HepG2 (cell line): Measurements from ENCODE around the gene SLC10A1. TPM values are rescaled to one million over a fixed set of nuclear protein-coding genes. Genes with fewer than 3 reads are reported as not detected.

Experiments
- AFF4 ChIP-seq: sonication (generic); formaldehyde crosslinking; IDR thresholded peaks from 2 replicates; pipeline ENCODE4 v1.4.0; 2020; ENCODE audit warnings: missing genetic modification reagents
- CSRNP1 ChIP-seq: sonication (generic); formaldehyde crosslinking; IDR thresholded peaks from 2 replicates; pipeline ENCODE4 v1.8.1; 2023; ENCODE audit warnings: mild to moderate bottlenecking, missing genetic modification reagents
- EEA1 ChIP-seq: sonication (generic); formaldehyde crosslinking; IDR thresholded peaks from 2 replicates; pipeline ENCODE4 v1.5.1; 2020; ENCODE audit warnings: mild to moderate bottlenecking, missing genetic modification reagents, borderline replicate concordance
- HCFC1 ChIP-seq: fragments of 150-350 bp; IDR thresholded peaks from 2 replicates; pipeline ENCODE4 v1.6.1; 2014; ENCODE audit warnings: low read depth, low read length
- REXO4 ChIP-seq: sonication (generic); formaldehyde crosslinking; IDR thresholded peaks from 2 replicates; pipeline ENCODE4 v1.8.0; 2022; ENCODE audit warnings: missing genetic modification reagents, mild to moderate bottlenecking, borderline replicate concordance
- SNAPC2 ChIP-seq: sonication (generic); formaldehyde crosslinking; IDR thresholded peaks from 2 replicates; pipeline ENCODE4 v1.8.1; 2022; ENCODE audit warnings: mild to moderate bottlenecking, missing genetic modification reagents
- ZFY ChIP-seq: sonication (generic); formaldehyde crosslinking; IDR thresholded peaks from 2 replicates; pipeline ENCODE4 v1.4.0; 2020; ENCODE audit warnings: missing genetic modification reagents
- ZKSCAN1 ChIP-seq: fragments of 150-350 bp; IDR thresholded peaks from 2 replicates; pipeline ENCODE4 v1.6.1; 2014; ENCODE audit warnings: low read length
- ZNF556 ChIP-seq: sonication (generic); formaldehyde crosslinking; IDR thresholded peaks from 2 replicates; pipeline ENCODE4 v1.4.0; 2020; ENCODE audit warnings: mild to moderate bottlenecking, missing genetic modification reagents, borderline replicate concordance
- ZNF713 ChIP-seq: sonication (generic); formaldehyde crosslinking; IDR thresholded peaks from 2 replicates; pipeline ENCODE4 v1.4.0; 2020; ENCODE audit warnings: mild to moderate bottlenecking, missing genetic modification reagents
- ZNF720 ChIP-seq: sonication (generic); formaldehyde crosslinking; IDR thresholded peaks from 2 replicates; pipeline ENCODE4 v1.4.0; 2020; ENCODE audit warnings: missing genetic modification reagents
- ZNF749 ChIP-seq: sonication (generic); formaldehyde crosslinking; IDR thresholded peaks from 2 replicates; pipeline ENCODE4 v1.8.0; 2022; ENCODE audit warnings: mild to moderate bottlenecking, missing genetic modification reagents, moderate library complexity, borderline replicate concordance
- ZNF839 ChIP-seq: sonication (generic); formaldehyde crosslinking; IDR thresholded peaks from 2 replicates; pipeline ENCODE4 v1.4.0; 2020; ENCODE audit warnings: missing genetic modification reagents, mild to moderate bottlenecking, borderline replicate concordance
- polyA plus RNA-seq, 8 experiments: library from polyadenylated mRNA; depleted of rRNA in 3 of 8; stranded (reverse) in 7 of 8; unstranded in 1 of 8; fragments of >200 nt; fragmentation: Illumina TruSeq in 4 of 8; extraction: Trizol in 4 of 8; gene quantifications; 2 replicates each; pipeline versions ENCODE4 v1.2.1 to v1.2.3, GENCODE V29; 2011 to 2016; ENCODE audit warnings: low read depth in 4 of 8, missing spikeins in 1 of 8, mixed read lengths in 1 of 8; ENCODE audit not compliant: insufficient read depth in 1 of 8
- total RNA-seq, 5 experiments: library from RNA; depleted of rRNA; stranded (reverse); fragments of >200 nt; fragmentation: Illumina TruSeq; extraction: Trizol; gene quantifications; 2 replicates each; pipeline ENCODE4 v1.2.3, GENCODE V29; 2016; ENCODE audit warnings: low read depth in 1 of 5
- TF ChIP-seq, protein P1 (sequence below): sonication (generic); formaldehyde crosslinking; IDR thresholded peaks from 2 replicates; pipeline ENCODE4 v1.4.0; 2020; ENCODE audit warnings: mild to moderate bottlenecking, missing genetic modification reagents
- TF ChIP-seq, protein P2 (sequence below): sonication (generic); formaldehyde crosslinking; IDR thresholded peaks from one replicate; pipeline ENCODE4 v1.5.1; 2020; ENCODE audit warnings: mild to moderate bottlenecking, missing genetic modification reagents; ENCODE audit errors: not compliant biosample characterization

Gene SLC10A1
- total and polyA plus RNA-seq, 2 of the 13 experiments (the other 11 are each of a cell fraction or from before 2014, with no cell fraction given): 0.17 TPM; not detected in 1

- TF ChIP-seq, protein P1, sequence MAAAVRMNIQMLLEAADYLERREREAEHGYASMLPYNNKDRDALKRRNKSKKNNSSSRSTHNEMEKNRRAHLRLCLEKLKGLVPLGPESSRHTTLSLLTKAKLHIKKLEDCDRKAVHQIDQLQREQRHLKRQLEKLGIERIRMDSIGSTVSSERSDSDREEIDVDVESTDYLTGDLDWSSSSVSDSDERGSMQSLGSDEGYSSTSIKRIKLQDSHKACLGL (CRISPR knock-in tag): 0 out of 2 replicates have a peak, but pooled peaks have one; percentile 26
- TF ChIP-seq REXO4 (no peak), EEA1 (CRISPR knock-in tag) (0 out of 2 replicates have a peak, but pooled peaks have one; percentile 41), HCFC1 (no peak), ZNF720 (no peak), CSRNP1 (no peak), ZNF556 (CRISPR knock-in tag) (no peak), ZKSCAN1 (no peak), ZFY (CRISPR knock-in tag) (peak; percentile 23; the same call in 1 of the 2 replicates), ZNF839 (CRISPR knock-in tag) (no peak), AFF4 (CRISPR knock-in tag) (peak; percentile 81; the same call in 1 of the 2 replicates), ZNF749 (CRISPR knock-in tag) (no peak), ZNF713 (CRISPR knock-in tag) (0 out of 2 replicates have a peak, but pooled peaks have one; percentile 49), SNAPC2 (CRISPR knock-in tag) (0 out of 2 replicates have a peak, but pooled peaks have one; percentile 9)
- TF ChIP-seq, protein P2, sequence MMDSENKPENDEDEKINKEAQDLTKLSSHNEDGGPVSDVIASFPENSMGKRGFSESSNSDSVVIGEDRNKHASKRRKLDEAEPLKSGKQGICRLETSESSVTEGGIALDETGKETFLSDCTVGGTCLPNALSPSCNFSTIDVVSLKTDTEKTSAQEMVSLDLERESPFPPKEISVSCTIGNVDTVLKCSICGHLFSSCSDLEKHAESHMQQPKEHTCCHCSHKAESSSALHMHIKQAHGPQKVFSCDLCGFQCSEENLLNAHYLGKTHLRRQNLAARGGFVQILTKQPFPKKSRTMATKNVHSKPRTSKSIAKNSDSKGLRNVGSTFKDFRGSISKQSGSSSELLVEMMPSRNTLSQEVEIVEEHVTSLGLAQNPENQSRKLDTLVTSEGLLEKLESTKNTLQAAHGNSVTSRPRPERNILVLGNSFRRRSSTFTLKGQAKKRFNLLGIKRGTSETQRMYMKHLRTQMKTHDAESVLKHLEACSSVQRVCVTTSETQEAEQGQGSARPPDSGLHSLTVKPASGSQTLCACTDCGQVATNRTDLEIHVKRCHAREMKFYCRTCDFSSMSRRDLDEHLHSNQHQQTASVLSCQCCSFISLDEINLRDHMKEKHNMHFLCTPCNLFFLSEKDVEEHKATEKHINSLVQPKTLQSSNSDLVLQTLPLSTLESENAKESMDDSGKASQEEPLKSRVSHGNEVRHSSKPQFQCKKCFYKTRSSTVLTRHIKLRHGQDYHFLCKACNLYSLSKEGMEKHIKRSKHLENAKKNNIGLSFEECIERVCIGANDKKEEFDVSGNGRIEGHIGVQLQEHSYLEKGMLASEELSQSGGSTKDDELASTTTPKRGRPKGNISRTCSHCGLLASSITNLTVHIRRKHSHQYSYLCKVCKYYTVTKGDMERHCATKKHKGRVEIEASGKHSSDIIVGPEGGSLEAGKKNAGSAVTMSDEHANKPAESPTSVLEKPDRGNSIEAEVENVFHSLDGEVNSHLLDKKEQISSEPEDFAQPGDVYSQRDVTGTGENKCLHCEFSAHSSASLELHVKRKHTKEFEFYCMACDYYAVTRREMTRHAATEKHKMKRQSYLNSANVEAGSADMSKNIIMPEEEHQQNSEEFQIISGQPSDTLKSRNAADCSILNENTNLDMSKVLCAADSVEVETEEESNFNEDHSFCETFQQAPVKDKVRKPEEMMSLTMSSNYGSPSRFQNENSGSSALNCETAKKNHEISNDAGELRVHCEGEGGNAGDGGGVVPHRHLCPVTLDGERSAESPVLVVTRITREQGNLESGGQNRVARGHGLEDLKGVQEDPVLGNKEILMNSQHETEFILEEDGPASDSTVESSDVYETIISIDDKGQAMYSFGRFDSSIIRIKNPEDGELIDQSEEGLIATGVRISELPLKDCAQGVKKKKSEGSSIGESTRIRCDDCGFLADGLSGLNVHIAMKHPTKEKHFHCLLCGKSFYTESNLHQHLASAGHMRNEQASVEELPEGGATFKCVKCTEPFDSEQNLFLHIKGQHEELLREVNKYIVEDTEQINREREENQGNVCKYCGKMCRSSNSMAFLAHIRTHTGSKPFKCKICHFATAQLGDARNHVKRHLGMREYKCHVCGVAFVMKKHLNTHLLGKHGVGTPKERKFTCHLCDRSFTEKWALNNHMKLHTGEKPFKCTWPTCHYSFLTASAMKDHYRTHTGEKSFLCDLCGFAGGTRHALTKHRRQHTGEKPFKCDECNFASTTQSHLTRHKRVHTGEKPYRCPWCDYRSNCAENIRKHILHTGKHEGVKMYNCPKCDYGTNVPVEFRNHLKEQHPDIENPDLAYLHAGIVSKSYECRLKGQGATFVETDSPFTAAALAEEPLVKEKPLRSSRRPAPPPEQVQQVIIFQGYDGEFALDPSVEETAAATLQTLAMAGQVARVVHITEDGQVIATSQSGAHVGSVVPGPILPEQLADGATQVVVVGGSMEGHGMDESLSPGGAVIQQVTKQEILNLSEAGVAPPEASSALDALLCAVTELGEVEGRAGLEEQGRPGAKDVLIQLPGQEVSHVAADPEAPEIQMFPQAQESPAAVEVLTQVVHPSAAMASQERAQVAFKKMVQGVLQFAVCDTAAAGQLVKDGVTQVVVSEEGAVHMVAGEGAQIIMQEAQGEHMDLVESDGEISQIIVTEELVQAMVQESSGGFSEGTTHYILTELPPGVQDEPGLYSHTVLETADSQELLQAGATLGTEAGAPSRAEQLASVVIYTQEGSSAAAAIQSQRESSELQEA (CRISPR knock-in tag): no peak
These were observed 29.6 kb downstream of the SLC10A1 start (continued) for GRCh38 chr14:69767369-69767999.
